SU-DHL-6 (cell line): ENCODE measurements around the gene CUL7.
"Not testable (repeated sequence)": the region's sequence is repeated elsewhere in the genome, so short reads cannot be mapped to it uniquely, and the experiment has no call there.

ENCODE experiments used
- CTCF ChIP-seq: fragments of 200-600 bp; sonication (generic); IDR thresholded peaks from one replicate; pipeline ENCODE4 v1.5.1; 2017; ENCODE audit warnings: antibody characterized with exemption, mild to moderate bottlenecking, low read length, moderate library complexity; ENCODE audit not compliant: insufficient read depth, poor library complexity, severe bottlenecking
- EZH2phosphoT487 ChIP-seq: fragments of 200-600 bp; sonication (generic), shearing (Covaris generic); conservative IDR thresholded peaks from 2 replicates; pipeline ENCODE4 v1.6.1; 2018; ENCODE audit warnings: mild to moderate bottlenecking, antibody characterized with exemption, low read length, moderate library complexity, mixed read lengths

DNA sequence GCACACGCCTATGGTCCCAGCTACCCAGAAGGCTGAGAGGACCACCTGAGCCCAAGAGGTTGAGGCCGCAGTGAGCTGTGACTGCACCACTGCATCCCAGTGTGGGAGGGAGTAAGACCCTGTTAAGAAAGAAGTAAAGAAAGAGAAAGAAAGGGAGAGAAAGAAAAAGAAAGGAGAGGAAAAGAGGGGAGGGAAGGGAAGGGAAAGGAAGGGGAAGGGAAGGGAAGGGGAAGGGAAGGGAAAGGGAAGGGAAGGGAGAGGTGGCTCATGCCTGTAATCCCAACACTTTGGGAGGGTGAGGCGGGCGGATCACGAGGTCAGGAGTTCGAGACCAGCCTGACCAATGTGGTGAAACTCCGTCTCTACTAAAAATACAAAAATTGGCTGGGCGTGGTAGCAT is 12.2 kb downstream of the CUL7 start:
- TF ChIP-seq CTCF, EZH2phosphoT487: not testable (repeated sequence)
